Cardiac septum (tissue), 1 donor: ENCODE results near the gene MAMDC2. TPM values are rescaled to one million over a fixed set of nuclear protein-coding genes. Genes with fewer than 3 reads are reported as not detected.
"Not testable (repeated sequence)": the region's sequence is repeated elsewhere in the genome, so short reads cannot be mapped to it uniquely, and the experiment has no call there.

Source experiments
- DNase-seq: peaks from one replicate; pipeline ENCODE4 v3.0.0-alpha.2; 2020; ENCODE audit warnings: low spot score
- intact Hi-C: fragments of 100-400 bp; cut with DNase I; formaldehyde crosslinking; loops from one replicate; pipeline ENCODE4 v1.14.0; 2022
- total RNA-seq: library from RNA; stranded (reverse); fragmentation: NEBNext Ultra II Directional; extraction: Animal tissue kit (Norgen Biotek cat#: 25700); gene quantifications from one replicate; pipeline ENCODE4 v1.2.1, GENCODE V29; 2021
- donor health status: DM: no; HTN: no; CAD: no.

The MAMDC2 gene
- total RNA-seq, 1 donor from 2014 or later, result 3.6 TPM

- intact Hi-C loops, result loop anchor here (5.0 kb wide), 2 partner anchors 97 to 257 kb away; no protein-coding TSS in a partner anchor
These were observed 185.9 kb downstream of the MAMDC2 start for GRCh38 chr9:70229579-70229978.

GRCh38 chr9:70232476-70232875 is 188.8 kb downstream of the MAMDC2 start:
- intact Hi-C loops, result no loop called here
- DNase-seq, result no peak

More at GRCh38 chr9:70229579-70229978, 185.9 kb downstream of the MAMDC2 start:
- no peak for DNase-seq

GRCh38 chr9:70234208-70234607 is 190.6 kb downstream of the MAMDC2 start:
- DNase-seq, intact Hi-C loops: not testable (repeated sequence)

- intact Hi-C loops, DNase-seq: not testable (repeated sequence)
These were observed 202.3 kb downstream of the MAMDC2 start for GRCh38 chr9:70245952-70246351.

- DNase-seq, result no peak
- intact Hi-C loops, result no loop called here
These were observed 206.6 kb downstream of the MAMDC2 start for GRCh38 chr9:70250221-70250620.

- intact Hi-C loops, result loop anchor here (5.0 kb wide), 1 partner anchor 162 kb away; no protein-coding TSS in a partner anchor
- DNase-seq, result no peak
These were observed 211.8 kb downstream of the MAMDC2 start for GRCh38 chr9:70255486-70255885.

- DNase-seq, result no peak
- intact Hi-C loops, result loop anchor here (5.0 kb wide), 1 partner anchor 161 kb away; no protein-coding TSS in a partner anchor
These were observed 212.5 kb downstream of the MAMDC2 start for GRCh38 chr9:70256123-70256551.

- intact Hi-C loops, result loop anchor here (5.0 kb wide), 1 partner anchor 160 kb away; no protein-coding TSS in a partner anchor
- no peak for DNase-seq
These were observed 213.9 kb downstream of the MAMDC2 start for GRCh38 chr9:70257502-70257901.

GRCh38 chr9:70257991-70258691 is 214.5 kb downstream of the MAMDC2 start:
- intact Hi-C loops, result loop anchor here (2.0 to 5.0 kb wide), 2 partner anchors 159 to 345 kb away; no protein-coding TSS in a partner anchor
- no peak for DNase-seq

GRCh38 chr9:70258692-70259511 is 215.3 kb downstream of the MAMDC2 start, which contains the start of gene SMC5:
Gene SMC5, plus strand, starts transcription at chr9:70258978. Its CDS starts 101 bp downstream, at chr9:70259079.
- DNase-seq, result peak; percentile 96
- intact Hi-C loops, result loop anchor here (2.0 to 5.0 kb wide), 2 partner anchors 158 to 344 kb away; no protein-coding TSS in a partner anchor

GRCh38 chr9:70259512-70259802 is 215.8 kb downstream of the MAMDC2 start:
- DNase-seq, result no peak
- intact Hi-C loops, result loop anchor here (2.0 to 5.0 kb wide), 2 partner anchors 158 to 343 kb away; no protein-coding TSS in a partner anchor

GRCh38 chr9:70260007-70260443 is 216.4 kb downstream of the MAMDC2 start:
- DNase-seq, result no peak
- intact Hi-C loops, result no loop called here

GRCh38 chr9:70260606-70261005 is 217.0 kb downstream of the MAMDC2 start:
- intact Hi-C loops, result no loop called here
- no peak for DNase-seq

GRCh38 chr9:70261131-70261870 is 217.7 kb downstream of the MAMDC2 start:
- no peak for DNase-seq
- intact Hi-C loops, result no loop called here

- intact Hi-C loops, result no loop called here
- no peak for DNase-seq
These were observed 218.7 kb downstream of the MAMDC2 start for GRCh38 chr9:70262366-70262765.

- no peak for DNase-seq
- intact Hi-C loops, result no loop called here
These were observed 219.3 kb downstream of the MAMDC2 start for GRCh38 chr9:70262948-70263347.

- intact Hi-C loops, result no loop called here
- DNase-seq, result no peak
These were observed 219.8 kb downstream of the MAMDC2 start for GRCh38 chr9:70263421-70263820.
